ENCODE data around the gene FAM25C. TPM values are rescaled to one million over a fixed set of nuclear protein-coding genes. Genes with fewer than 3 reads are reported as not detected.
"Not testable (repeated sequence)": the region's sequence is repeated elsewhere in the genome, so short reads cannot be mapped to it uniquely, and the experiment has no call there.

Gene FAM25C
- not detected for total RNA-seq

GRCh38 chr10:47999691-48000090, at the start of gene FAM25C:
Gene FAM25C (minus strand): TSS chr10:47999791. CDS start chr10:47999765, 26 bp downstream.
- DNase-seq (ENCODE audit: low spot score); H3K27ac ChIP-seq: not testable (repeated sequence)

GRCh38 chr10:48044557-48044956, 45.0 kb upstream of the FAM25C start:
- H3K27ac ChIP-seq; H3K4me3 ChIP-seq; DNase-seq (ENCODE audit: low spot score); H3K9me3 ChIP-seq; H3K36me3 ChIP-seq; H3K4me1 ChIP-seq; H3K27me3 ChIP-seq: not testable (repeated sequence)

More at GRCh38 chr10:47999691-48000090, at the start of gene FAM25C:
- not testable (repeated sequence) for H3K4me3 ChIP-seq, H3K4me1 ChIP-seq, H3K27me3 ChIP-seq, H3K36me3 ChIP-seq, H3K9me3 ChIP-seq

GRCh38 chr10:48031390-48031789, 31.8 kb upstream of the FAM25C start:
- not testable (repeated sequence) for H3K27me3 ChIP-seq; H3K27ac ChIP-seq; H3K9me3 ChIP-seq; H3K4me3 ChIP-seq; H3K4me1 ChIP-seq; DNase-seq (ENCODE audit: low spot score); H3K36me3 ChIP-seq

- H3K27me3 ChIP-seq: not testable (repeated sequence)
Observed at GRCh38 chr10:48002306-48002705, 2.7 kb upstream of the FAM25C start.

GRCh38 chr10:47994045-47994444, 5.5 kb downstream of the FAM25C start:
- not testable (repeated sequence) for H3K4me3 ChIP-seq; H3K9me3 ChIP-seq; H3K4me1 ChIP-seq; H3K36me3 ChIP-seq; H3K27ac ChIP-seq; H3K27me3 ChIP-seq; DNase-seq (ENCODE audit: low spot score)

More at GRCh38 chr10:48002306-48002705, 2.7 kb upstream of the FAM25C start:
- not testable (repeated sequence) for H3K9me3 ChIP-seq; H3K4me3 ChIP-seq; H3K4me1 ChIP-seq; H3K27ac ChIP-seq; DNase-seq (ENCODE audit: low spot score); H3K36me3 ChIP-seq

- not testable (repeated sequence) for H3K27me3 ChIP-seq; DNase-seq (ENCODE audit: low spot score); H3K4me1 ChIP-seq; H3K27ac ChIP-seq; H3K4me3 ChIP-seq; H3K9me3 ChIP-seq; H3K36me3 ChIP-seq
Observed at GRCh38 chr10:47992560-47992959, 7.0 kb downstream of the FAM25C start.

GRCh38 chr10:47991706-47992105, 7.9 kb downstream of the FAM25C start:
- not testable (repeated sequence) for H3K36me3 ChIP-seq; DNase-seq (ENCODE audit: low spot score); H3K27ac ChIP-seq; H3K4me1 ChIP-seq; H3K9me3 ChIP-seq; H3K4me3 ChIP-seq; H3K27me3 ChIP-seq

GRCh38 chr10:47990097-47990496, 9.5 kb downstream of the FAM25C start:
- H3K4me3 ChIP-seq; H3K36me3 ChIP-seq; H3K27ac ChIP-seq; H3K9me3 ChIP-seq; H3K27me3 ChIP-seq; H3K4me1 ChIP-seq; DNase-seq (ENCODE audit: low spot score): not testable (repeated sequence)

- H3K36me3 ChIP-seq; H3K27ac ChIP-seq; H3K4me1 ChIP-seq; H3K9me3 ChIP-seq; H3K27me3 ChIP-seq; DNase-seq (ENCODE audit: low spot score); H3K4me3 ChIP-seq: not testable (repeated sequence)
Observed at GRCh38 chr10:47989542-47989950, 10.0 kb downstream of the FAM25C start.

GRCh38 chr10:47988718-47989541, 10.7 kb downstream of the FAM25C start:
- not testable (repeated sequence) for H3K27me3 ChIP-seq; DNase-seq (ENCODE audit: low spot score); H3K9me3 ChIP-seq; H3K4me3 ChIP-seq; H3K36me3 ChIP-seq; H3K27ac ChIP-seq; H3K4me1 ChIP-seq

GRCh38 chr10:47987952-47988351, 11.6 kb downstream of the FAM25C start:
- H3K36me3 ChIP-seq; H3K4me3 ChIP-seq; DNase-seq (ENCODE audit: low spot score); H3K4me1 ChIP-seq; H3K9me3 ChIP-seq; H3K27me3 ChIP-seq; H3K27ac ChIP-seq: not testable (repeated sequence)

Measured in right atrium auricular region (tissue), 2 donors.